DND-41 (cell line): ENCODE results near the gene KLC1.

Experiments used
- EZH2 ChIP-seq: IDR thresholded peaks from 3 replicates; pipeline ENCODE4 v1.6.1; 2012; ENCODE audit warnings: borderline replicate concordance, low read depth, mild to moderate bottlenecking, moderate library complexity, low read length, inconsistent platforms; ENCODE audit not compliant: severe bottlenecking
- TF ChIP-seq, protein P1 (sequence below): IDR thresholded peaks from 2 replicates; pipeline ENCODE4 v1.5.1; 2012; ENCODE audit warnings: borderline replicate concordance, low read length, moderate library complexity, mild to moderate bottlenecking; ENCODE audit not compliant: poor library complexity, severe bottlenecking; ENCODE audit errors: extremely low read depth

DNA sequence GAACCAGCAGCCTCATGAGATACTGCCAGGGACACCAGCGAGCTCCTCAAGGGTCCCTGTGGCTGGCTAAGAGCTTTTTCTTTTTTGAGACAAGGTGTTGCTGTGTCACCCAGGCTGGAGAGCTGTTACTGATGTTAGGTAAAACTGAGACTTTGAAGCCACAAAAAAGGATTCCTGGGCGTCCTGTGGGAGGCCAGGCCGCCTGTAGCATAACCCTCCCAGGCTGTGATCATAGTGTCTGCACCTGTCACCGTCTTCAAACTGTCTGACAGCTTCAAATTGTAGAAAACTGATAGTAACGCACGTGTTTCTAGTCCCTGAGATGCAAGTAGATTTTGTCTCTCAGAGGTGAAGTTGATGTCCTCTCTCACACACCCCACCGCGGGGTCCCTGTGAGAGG lies 90.7 kb downstream of the KLC1 start:
- TF ChIP-seq, protein P1, sequence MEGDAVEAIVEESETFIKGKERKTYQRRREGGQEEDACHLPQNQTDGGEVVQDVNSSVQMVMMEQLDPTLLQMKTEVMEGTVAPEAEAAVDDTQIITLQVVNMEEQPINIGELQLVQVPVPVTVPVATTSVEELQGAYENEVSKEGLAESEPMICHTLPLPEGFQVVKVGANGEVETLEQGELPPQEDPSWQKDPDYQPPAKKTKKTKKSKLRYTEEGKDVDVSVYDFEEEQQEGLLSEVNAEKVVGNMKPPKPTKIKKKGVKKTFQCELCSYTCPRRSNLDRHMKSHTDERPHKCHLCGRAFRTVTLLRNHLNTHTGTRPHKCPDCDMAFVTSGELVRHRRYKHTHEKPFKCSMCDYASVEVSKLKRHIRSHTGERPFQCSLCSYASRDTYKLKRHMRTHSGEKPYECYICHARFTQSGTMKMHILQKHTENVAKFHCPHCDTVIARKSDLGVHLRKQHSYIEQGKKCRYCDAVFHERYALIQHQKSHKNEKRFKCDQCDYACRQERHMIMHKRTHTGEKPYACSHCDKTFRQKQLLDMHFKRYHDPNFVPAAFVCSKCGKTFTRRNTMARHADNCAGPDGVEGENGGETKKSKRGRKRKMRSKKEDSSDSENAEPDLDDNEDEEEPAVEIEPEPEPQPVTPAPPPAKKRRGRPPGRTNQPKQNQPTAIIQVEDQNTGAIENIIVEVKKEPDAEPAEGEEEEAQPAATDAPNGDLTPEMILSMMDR, result no peak
- TF ChIP-seq EZH2, result no peak
